HG03520 (cell line): ENCODE data around the gene RAB28.
"Not testable (repeated sequence)": the region's sequence is repeated elsewhere in the genome, so short reads cannot be mapped to it uniquely, and the experiment has no call there.

Experiments
- ATAC-seq: cut with Tn5 transposase; IDR thresholded peaks from one replicate; pipeline ENCODE4 v1.9.1; 2021; ENCODE audit warnings: mild to moderate bottlenecking, moderate library complexity; ENCODE audit not compliant: unreplicated experiment

RAB28 gene

GRCh38 chr4:13452927-13453579 lies 31.1 kb downstream of the RAB28 start:
- no peak for ATAC-seq

DNA sequence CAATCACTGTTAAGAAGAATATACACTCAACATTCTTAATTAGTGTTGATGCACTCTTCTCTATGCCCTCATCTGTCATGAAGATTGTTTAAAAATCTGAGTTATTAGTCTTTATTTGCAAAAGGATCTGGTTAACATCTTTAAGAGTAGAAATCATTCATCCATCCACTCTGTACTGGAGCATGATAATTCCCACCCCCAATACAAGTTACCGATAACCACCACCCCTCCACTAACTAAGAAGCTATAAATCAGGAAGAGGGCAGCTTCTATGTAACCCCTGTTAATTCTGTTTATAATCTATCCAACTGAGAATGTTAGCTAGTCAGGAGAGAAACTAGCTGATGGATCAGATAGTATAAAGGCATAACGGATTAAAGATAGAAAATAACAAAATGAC lies 34.5 kb downstream of the RAB28 start:
- ATAC-seq, result no peak

DNA sequence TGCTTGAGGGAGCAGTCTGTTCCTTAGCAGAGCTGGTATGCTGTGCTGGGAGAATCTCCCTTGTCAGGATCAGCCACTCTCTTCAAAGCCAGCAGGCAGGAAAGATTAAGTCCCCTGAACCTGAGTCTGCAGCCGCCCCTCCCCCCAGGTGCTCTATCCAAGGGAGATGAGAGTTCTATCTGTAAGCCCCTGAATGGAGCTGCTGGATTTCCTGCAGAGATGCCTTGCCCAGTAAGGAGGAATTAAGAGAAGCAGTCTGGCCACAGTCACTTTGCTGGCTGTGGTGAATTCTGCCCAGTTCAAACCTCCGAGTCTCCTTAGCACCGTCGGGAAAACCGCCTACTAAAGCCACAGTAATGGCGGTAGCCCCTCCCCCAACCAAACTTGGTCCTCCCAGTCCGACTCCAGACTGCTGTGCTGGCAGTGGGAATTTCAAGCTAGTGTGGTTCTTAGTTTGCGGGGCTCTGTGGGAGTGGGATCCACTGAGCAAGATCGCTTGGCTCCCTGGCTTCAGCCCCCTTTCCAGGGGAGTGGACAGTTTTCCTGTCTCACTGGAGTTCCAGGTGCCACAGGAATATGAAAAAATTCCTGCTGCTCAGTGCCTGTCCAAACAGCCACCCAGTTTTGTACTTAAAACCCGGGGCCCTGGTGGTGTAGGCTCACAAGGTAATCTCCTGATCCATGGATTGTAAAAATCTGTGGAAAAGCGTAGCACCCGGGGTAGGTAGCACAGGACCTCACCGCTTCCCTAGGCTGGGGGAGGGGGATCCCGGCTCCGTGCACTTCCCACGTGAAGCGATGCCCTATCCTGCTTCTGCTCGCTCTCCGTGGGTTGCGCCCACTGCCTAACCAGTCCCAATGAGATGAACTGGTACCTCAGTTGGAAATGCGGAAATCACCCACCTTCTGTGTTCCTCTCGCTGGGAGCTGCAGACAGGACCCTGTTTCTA lies 38.0 kb downstream of the RAB28 start:
- ATAC-seq, result no peak

- no peak for ATAC-seq
These were observed 42.6 kb downstream of the RAB28 start for GRCh38 chr4:13441506-13441905.

DNA sequence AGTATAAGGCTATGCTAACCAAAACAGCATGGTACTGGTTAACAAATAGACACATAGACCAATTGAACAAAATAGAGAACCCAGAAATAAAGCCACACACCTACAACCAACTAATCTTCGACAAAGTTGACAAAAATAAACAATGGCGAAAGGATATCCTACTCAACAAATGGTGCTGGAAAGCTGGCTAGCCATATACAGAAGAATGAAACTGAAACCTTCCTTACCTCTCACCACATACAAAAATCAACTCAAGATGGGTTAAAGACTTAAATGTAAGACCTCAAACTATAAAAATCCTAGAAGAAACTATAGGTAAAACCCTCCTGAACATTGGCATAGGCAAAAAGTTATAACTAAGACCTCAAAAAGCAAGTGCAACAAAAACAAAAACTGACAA lies 47.2 kb downstream of the RAB28 start:
- ATAC-seq, result no peak

- no peak for ATAC-seq
These were observed 51.7 kb downstream of the RAB28 start for GRCh38 chr4:13432453-13432852.

GRCh38 chr4:13430834-13431568 lies 53.1 kb downstream of the RAB28 start:
- ATAC-seq, result no peak

DNA sequence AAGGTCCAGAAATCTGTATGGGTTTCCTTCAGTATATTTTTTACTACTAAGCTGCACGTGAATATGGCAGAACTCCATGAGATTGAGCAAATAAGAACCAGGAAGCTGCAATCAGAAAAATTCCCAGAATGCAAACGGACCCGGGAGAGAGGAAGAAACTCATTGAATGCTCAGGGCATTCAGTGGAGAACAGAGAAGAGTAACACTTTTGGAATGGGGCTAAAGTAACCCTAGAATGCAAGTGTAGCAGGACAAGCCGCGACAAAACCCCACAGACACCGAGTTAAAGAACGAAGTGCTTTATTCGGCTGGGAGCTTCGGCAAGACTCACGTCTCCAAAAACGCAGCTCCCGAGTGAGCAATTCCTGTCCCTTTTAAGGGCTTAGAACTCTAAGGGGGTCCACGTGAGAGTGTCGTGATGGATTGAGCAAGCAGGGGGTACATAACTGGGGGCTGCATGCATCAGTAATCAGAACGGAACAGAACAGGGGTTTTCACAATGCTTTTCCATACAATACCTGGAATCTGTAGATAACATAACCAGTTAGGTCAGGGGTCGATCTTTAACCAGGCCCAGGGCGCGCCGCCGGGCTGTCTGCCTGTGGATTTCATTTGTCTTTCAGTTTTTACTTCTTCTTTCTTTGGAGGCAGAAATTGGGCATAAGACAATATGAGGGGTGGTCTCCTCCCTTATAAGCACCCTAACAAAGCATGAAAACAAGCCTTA lies 56.4 kb downstream of the RAB28 start:
- no peak for ATAC-seq

GRCh38 chr4:13415068-13415785 lies 68.9 kb downstream of the RAB28 start:
- no peak for ATAC-seq

DNA sequence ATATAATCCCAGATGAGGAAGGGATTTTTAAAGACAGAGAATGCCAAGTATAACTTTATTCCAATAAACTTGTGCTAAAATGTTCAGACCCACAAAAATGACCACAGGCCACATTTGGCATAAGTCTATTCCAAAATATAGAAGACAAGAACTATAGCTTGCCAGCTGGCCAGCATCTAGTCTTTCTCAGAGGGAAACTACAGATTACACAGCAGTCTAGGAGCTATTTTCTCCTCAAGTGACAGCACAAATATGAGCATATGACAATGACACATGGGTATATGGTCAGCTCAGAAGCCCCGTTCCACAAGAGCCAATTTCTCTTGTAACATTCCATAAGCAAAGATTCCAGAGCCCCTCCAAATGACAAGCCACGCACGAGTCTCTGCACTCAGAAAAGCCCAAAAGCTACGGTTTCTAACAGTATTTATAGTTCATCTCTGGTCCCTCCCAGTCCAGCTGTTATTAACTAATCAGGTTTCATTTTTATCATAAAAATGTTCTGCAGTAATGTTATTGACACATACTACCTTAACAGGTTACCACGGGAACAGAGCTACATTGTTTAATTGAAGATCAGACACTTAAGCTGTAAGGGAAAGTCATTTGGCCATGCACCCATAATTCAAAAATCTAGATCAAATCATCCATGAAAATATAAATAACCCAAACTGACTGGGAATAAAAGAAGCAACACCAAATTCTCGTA lies 70.3 kb downstream of the RAB28 start:
- no peak for ATAC-seq

- ATAC-seq, result no peak
These were observed 72.2 kb downstream of the RAB28 start for GRCh38 chr4:13411942-13412341.

- no peak for ATAC-seq
These were observed 74.8 kb downstream of the RAB28 start for GRCh38 chr4:13409324-13409723.

- ATAC-seq, result not testable (repeated sequence)
These were observed 78.0 kb downstream of the RAB28 start for GRCh38 chr4:13406156-13406555.

DNA sequence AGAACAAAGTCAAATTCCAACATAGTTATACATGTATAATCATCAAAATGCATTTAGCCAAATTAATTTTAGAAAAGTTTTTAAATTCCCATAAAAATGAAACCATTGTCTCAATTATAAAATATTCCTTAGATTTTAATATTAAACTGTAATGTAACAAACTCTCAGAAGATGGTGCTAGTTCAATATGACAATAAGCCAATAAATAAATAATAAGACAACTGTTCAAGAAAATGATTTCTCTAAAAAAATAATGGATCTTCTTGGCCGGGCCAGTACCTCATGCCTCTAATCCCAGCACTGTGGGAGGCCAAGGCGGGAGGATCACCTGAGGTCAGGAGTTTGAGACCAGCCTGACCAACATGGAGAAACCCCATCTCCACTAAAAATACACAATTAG lies 80.3 kb downstream of the RAB28 start:
- no peak for ATAC-seq

- no peak for ATAC-seq
These were observed 80.8 kb downstream of the RAB28 start for GRCh38 chr4:13403326-13403725.

DNA sequence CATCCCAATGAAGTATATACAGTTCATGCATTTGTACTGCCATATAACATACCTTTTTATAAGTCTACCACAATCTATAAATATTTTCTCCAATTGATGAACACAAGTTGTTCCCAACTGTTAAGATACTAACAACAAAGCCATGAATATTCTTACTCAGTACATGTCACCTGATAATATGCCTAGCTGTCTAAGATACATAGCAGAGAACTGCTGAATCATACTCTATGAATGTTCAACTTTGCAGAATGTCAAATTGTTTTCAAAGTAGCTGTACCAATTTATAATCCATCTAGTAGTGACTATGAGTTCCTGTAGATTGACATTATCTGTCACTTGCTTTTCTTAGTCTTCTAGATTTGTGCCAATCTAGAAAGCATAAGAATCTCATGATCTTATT lies 84.9 kb downstream of the RAB28 start:
- ATAC-seq, result no peak

DNA sequence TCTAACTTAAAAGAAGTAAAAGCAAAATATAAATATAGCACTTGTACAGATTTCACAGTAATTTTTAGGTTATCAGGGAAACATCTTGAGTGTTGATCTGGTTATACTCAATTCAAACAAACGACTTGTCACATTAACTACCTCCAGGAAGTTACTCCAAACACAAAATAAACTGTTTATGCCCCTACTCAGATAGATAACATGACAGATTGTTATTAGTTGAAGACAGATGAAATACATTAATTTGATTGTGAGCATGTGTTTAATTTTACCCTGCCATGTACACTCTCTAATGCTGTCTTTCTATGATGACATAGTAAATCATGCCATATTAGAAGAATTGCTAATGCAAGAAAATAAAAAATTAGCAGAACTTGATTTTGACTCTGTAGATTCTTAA lies 88.0 kb downstream of the RAB28 start:
- ATAC-seq, result no peak

GRCh38 chr4:13389901-13390300 lies 94.2 kb downstream of the RAB28 start:
- not testable (repeated sequence) for ATAC-seq

- ATAC-seq, result peak; percentile 71
These were observed 97.6 kb downstream of the RAB28 start for GRCh38 chr4:13386405-13387107.
